Erythroblast (primary cell): ENCODE results near the gene DNM2.
"Not testable (repeated sequence)": the region's sequence is repeated elsewhere in the genome, so short reads cannot be mapped to it uniquely, and the experiment has no call there.

ENCODE experiments used
- GATA1 ChIP-seq: IDR thresholded peaks from 2 replicates; pipeline ENCODE4 v1.6.1; 2011; ENCODE audit warnings: low read depth, mild to moderate bottlenecking, control low read depth, low read length, moderate library complexity
- POLR2A ChIP-seq: IDR thresholded peaks from 2 replicates; pipeline ENCODE4 v1.6.1; 2011; ENCODE audit warnings: mild to moderate bottlenecking, low read length

GRCh38 chr19:10671922-10672321 is 46.0 kb upstream of the DNM2 start:
- not testable (repeated sequence) for TF ChIP-seq POLR2A, GATA1
